Neural cell (in vitro differentiated cells): ENCODE data around the gene ITPR2. TPM values are rescaled to one million over a fixed set of nuclear protein-coding genes. Genes with fewer than 3 reads are reported as not detected.

Experiments used
- H2AFZ ChIP-seq: fragments of 200-600, 300-800 bp; sonication (generic), shearing (Covaris generic); 2 replicates; pipeline ENCODE4 v1.6.0; 2014; ENCODE audit warnings: low read depth, mild to moderate bottlenecking, antibody characterized with exemption, low read length, moderate library complexity
- H3F3A ChIP-seq: fragments of 200-600 bp; shearing (Covaris generic); 2 replicates; pipeline ENCODE4 v1.6.1; 2016; ENCODE audit warnings: mild to moderate bottlenecking, moderate library complexity, mixed read lengths, antibody characterized with exemption, low read length; ENCODE audit not compliant: insufficient read depth, poor library complexity, severe bottlenecking
- H3K27ac ChIP-seq: fragments of 200-600, 300-800 bp; sonication (generic), shearing (Covaris generic); 2 replicates; pipeline ENCODE4 v1.5.1; 2014; ENCODE audit warnings: mild to moderate bottlenecking, low read length, moderate library complexity
- H3K27me3 ChIP-seq: fragments of 300-800, 200-600 bp; sonication (generic), shearing (Covaris generic); 2 replicates; pipeline ENCODE4 v1.6.0; 2014; ENCODE audit warnings: mild to moderate bottlenecking, low read depth, low read length, moderate library complexity; ENCODE audit not compliant: insufficient read depth
- H3K36me3 ChIP-seq: fragments of 300-800, 200-600 bp; sonication (generic), shearing (Covaris generic); 2 replicates; pipeline ENCODE4 v1.5.1; 2014; ENCODE audit warnings: mild to moderate bottlenecking, antibody characterized with exemption, low read length, moderate library complexity; ENCODE audit not compliant: insufficient read depth
- H3K4me2 ChIP-seq: fragments of 300-800, 200-600 bp; sonication (generic), shearing (Covaris generic); 2 replicates; pipeline ENCODE4 v1.6.0; 2014; ENCODE audit warnings: mild to moderate bottlenecking, low read length
- H3K4me3 ChIP-seq: fragments of 300-800, 200-600 bp; sonication (generic), shearing (Covaris generic); 2 replicates; pipeline ENCODE4 v1.5.1; 2014; ENCODE audit warnings: mild to moderate bottlenecking, low read length, moderate library complexity
- H3K79me2 ChIP-seq: fragments of 200-600 bp; shearing (Covaris generic); replicated peaks from 2 replicates; pipeline ENCODE4 v1.6.0; 2014; ENCODE audit warnings: mild to moderate bottlenecking, low read length, moderate library complexity; ENCODE audit not compliant: insufficient read depth
- H3K9ac ChIP-seq: fragments of 300-800, 200-600 bp; sonication (generic), shearing (Covaris generic); 2 replicates; pipeline ENCODE4 v1.6.1; 2016; ENCODE audit warnings: mild to moderate bottlenecking, low read length, mixed read lengths
- H3K9me2 ChIP-seq: fragments of 200-600 bp; shearing (Covaris generic); 2 replicates; pipeline ENCODE4 v1.6.1; 2016; ENCODE audit warnings: mild to moderate bottlenecking, low read length, mixed read lengths; ENCODE audit not compliant: insufficient read depth
- H3K9me3 ChIP-seq: fragments of 200-600, 300-800 bp; sonication (generic), shearing (Covaris generic); 2 replicates; pipeline ENCODE4 v1.6.1; 2016; ENCODE audit warnings: mild to moderate bottlenecking, mixed run types, low read length, moderate library complexity, mixed read lengths
- H4K20me1 ChIP-seq: fragments of 200-600 bp; shearing (Covaris generic); 2 replicates; pipeline ENCODE4 v1.6.1; 2016; ENCODE audit warnings: mild to moderate bottlenecking, mixed run types; ENCODE audit not compliant: insufficient read depth
- EP300 ChIP-seq: fragments of 450-650 bp; conservative IDR thresholded peaks from 2 replicates; pipeline ENCODE4 v1.6.1; 2014; ENCODE audit warnings: antibody characterized with exemption, mild to moderate bottlenecking, moderate library complexity; ENCODE audit not compliant: poor library complexity, severe bottlenecking
- EZH2 ChIP-seq: fragments of 200-600, 300-800 bp; shearing (Covaris generic), sonication (generic); IDR thresholded peaks from 2 replicates; pipeline ENCODE4 v1.6.1; 2014; ENCODE audit warnings: antibody characterized with exemption, low read length, borderline replicate concordance, mild to moderate bottlenecking; ENCODE audit not compliant: insufficient read depth, poor library complexity, severe bottlenecking
- MXI1 ChIP-seq: fragments of 450-650 bp; conservative IDR thresholded peaks from 2 replicates; pipeline ENCODE4 v1.6.1; 2014; ENCODE audit warnings: antibody characterized with exemption, mild to moderate bottlenecking; ENCODE audit not compliant: poor library complexity, severe bottlenecking
- POLR2AphosphoS5 ChIP-seq: IDR thresholded peaks from 2 replicates; pipeline ENCODE4 v1.6.1; 2012
- RAD21 ChIP-seq: fragments of 450-650 bp; conservative IDR thresholded peaks from 2 replicates; pipeline ENCODE4 v1.6.1; 2014; ENCODE audit warnings: antibody characterized with exemption, mild to moderate bottlenecking, moderate library complexity
- SMC3 ChIP-seq: fragments of 450-650 bp; conservative IDR thresholded peaks from 2 replicates; pipeline ENCODE4 v1.6.1; 2014; ENCODE audit warnings: antibody characterized with exemption, mild to moderate bottlenecking, moderate library complexity; ENCODE audit not compliant: poor library complexity
- TAF1 ChIP-seq: IDR thresholded peaks from 2 replicates; pipeline ENCODE4 v1.6.1; 2012; ENCODE audit warnings: low read depth
- polyA plus RNA-seq: library from polyadenylated mRNA; depleted of rRNA; stranded (reverse); fragments of >200 nt; gene quantifications from 2 replicates; pipeline ENCODE4 v1.2.3, GENCODE V29; 2014
- TF ChIP-seq, protein P1 (sequence below): fragments of 450-650 bp; IDR thresholded peaks from 2 replicates; pipeline ENCODE4 v1.5.1; 2014; ENCODE audit warnings: antibody characterized with exemption, mild to moderate bottlenecking, moderate library complexity; ENCODE audit not compliant: poor library complexity, severe bottlenecking
- TF ChIP-seq, protein P2 (sequence below): IDR thresholded peaks from 2 replicates; pipeline ENCODE4 v1.6.1; 2012; ENCODE audit warnings: borderline replicate concordance

The ITPR2 gene
- polyA plus RNA-seq, 1 donor from 2014 or later: 2.0 TPM

DNA sequence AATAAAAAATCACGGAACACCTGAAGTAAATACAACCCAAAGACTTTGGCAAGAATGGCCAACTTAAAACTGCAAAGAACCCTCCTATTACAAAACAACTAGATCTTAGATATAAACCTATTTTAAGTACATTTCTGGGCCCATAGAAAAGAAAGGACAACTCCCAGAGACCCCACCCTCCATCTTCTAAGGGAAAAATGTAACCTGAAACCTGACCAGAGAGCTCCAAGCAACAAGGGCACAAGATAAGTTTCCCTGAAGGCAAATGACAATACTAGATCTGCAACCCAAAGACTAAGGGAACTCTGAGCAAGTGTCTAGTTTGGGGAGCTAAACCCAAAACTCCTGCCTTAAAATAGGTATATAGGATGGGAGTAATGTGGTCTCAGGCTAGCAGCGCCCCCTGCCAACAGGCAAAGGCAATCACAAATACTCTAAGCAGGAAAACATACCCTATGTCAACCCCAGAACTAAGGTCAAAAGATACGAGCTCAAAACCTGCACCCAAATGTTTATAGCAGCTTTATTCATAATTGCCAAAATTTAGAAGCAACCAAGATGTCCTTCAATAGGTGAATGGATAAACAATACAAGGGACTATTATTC is 218.9 kb downstream of the ITPR2 start:
- Histone ChIP-seq H4K20me1 (no peaks in the 10 kb centered on the region), H3F3A (no peaks in the 10 kb centered on the region), H3K9ac (no peak overlapping the region), H3K9me2 (no peaks in the 10 kb centered on the region), H3K36me3 (no peaks in the 10 kb centered on the region), H3K4me2 (no peak overlapping the region), H3K79me2 (no peaks in the 10 kb centered on the region), H3K27me3 (no peaks in the 10 kb centered on the region), H3K9me3 (no peaks in the 10 kb centered on the region), H2AFZ (no peak overlapping the region), H3K27ac (no peak overlapping the region), H3K4me3 (no peak overlapping the region)
- TF ChIP-seq EP300 (no peak), EZH2 (no peak), MXI1 (no peak), POLR2AphosphoS5 (no peak), SMC3 (peak; percentile 48), RAD21 (peak; percentile 44), TAF1 (no peak)
- TF ChIP-seq, protein P1, sequence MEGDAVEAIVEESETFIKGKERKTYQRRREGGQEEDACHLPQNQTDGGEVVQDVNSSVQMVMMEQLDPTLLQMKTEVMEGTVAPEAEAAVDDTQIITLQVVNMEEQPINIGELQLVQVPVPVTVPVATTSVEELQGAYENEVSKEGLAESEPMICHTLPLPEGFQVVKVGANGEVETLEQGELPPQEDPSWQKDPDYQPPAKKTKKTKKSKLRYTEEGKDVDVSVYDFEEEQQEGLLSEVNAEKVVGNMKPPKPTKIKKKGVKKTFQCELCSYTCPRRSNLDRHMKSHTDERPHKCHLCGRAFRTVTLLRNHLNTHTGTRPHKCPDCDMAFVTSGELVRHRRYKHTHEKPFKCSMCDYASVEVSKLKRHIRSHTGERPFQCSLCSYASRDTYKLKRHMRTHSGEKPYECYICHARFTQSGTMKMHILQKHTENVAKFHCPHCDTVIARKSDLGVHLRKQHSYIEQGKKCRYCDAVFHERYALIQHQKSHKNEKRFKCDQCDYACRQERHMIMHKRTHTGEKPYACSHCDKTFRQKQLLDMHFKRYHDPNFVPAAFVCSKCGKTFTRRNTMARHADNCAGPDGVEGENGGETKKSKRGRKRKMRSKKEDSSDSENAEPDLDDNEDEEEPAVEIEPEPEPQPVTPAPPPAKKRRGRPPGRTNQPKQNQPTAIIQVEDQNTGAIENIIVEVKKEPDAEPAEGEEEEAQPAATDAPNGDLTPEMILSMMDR: peak; percentile 32
- TF ChIP-seq, protein P2, sequence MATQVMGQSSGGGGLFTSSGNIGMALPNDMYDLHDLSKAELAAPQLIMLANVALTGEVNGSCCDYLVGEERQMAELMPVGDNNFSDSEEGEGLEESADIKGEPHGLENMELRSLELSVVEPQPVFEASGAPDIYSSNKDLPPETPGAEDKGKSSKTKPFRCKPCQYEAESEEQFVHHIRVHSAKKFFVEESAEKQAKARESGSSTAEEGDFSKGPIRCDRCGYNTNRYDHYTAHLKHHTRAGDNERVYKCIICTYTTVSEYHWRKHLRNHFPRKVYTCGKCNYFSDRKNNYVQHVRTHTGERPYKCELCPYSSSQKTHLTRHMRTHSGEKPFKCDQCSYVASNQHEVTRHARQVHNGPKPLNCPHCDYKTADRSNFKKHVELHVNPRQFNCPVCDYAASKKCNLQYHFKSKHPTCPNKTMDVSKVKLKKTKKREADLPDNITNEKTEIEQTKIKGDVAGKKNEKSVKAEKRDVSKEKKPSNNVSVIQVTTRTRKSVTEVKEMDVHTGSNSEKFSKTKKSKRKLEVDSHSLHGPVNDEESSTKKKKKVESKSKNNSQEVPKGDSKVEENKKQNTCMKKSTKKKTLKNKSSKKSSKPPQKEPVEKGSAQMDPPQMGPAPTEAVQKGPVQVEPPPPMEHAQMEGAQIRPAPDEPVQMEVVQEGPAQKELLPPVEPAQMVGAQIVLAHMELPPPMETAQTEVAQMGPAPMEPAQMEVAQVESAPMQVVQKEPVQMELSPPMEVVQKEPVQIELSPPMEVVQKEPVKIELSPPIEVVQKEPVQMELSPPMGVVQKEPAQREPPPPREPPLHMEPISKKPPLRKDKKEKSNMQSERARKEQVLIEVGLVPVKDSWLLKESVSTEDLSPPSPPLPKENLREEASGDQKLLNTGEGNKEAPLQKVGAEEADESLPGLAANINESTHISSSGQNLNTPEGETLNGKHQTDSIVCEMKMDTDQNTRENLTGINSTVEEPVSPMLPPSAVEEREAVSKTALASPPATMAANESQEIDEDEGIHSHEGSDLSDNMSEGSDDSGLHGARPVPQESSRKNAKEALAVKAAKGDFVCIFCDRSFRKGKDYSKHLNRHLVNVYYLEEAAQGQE: no peak

DNA sequence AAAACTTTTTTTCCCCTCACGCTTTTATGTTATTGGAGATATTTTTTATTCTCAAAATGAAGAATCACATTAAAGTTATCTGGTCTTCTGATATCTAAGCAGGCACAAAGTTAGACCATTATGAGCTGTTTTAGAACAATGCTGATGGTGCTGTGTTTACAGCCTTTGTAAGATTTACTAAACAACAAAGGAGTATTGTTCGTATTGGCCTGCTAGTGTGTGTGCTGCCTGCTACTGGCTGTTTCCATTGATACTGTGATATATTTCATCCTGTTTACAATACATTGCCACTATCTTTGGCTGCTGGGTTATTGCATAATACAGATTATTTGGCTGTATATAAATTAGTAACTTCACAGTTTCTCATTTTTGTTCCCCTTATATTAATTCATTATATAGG is 220.8 kb downstream of the ITPR2 start:
- Histone ChIP-seq H3K36me3 (no peaks in the 10 kb centered on the region), H3K27ac (no peak overlapping the region), H3K79me2 (no peaks in the 10 kb centered on the region), H3K9me2 (no peaks in the 10 kb centered on the region), H3K9me3 (no peaks in the 10 kb centered on the region), H3K27me3 (no peaks in the 10 kb centered on the region), H3K9ac (no peak overlapping the region), H3F3A (no peaks in the 10 kb centered on the region), H3K4me3 (no peak overlapping the region), H3K4me2 (no peak overlapping the region), H2AFZ (no peak overlapping the region), H4K20me1 (no peaks in the 10 kb centered on the region)
- TF ChIP-seq EP300 (no peak), TAF1 (no peak), POLR2AphosphoS5 (no peak), SMC3 (no peak), EZH2 (no peak), RAD21 (no peak), MXI1 (no peak)
- TF ChIP-seq, protein P2: no peak
- TF ChIP-seq, protein P1: no peak
